GM21576 (cell line): ENCODE measurements around the gene CETN1.
A peak's percentile ranks its signal among the peaks of the same experiment; 100 is the strongest.

Experiments used
- ATAC-seq: cut with Tn5 transposase; IDR thresholded peaks from one replicate; pipeline ENCODE4 v1.9.1; 2021; ENCODE audit warnings: mild to moderate bottlenecking, moderate library complexity; ENCODE audit not compliant: unreplicated experiment

Gene CETN1

GRCh38 chr18:574865-575645 is 5.1 kb upstream of the CETN1 start:
- ATAC-seq, result no peak

DNA sequence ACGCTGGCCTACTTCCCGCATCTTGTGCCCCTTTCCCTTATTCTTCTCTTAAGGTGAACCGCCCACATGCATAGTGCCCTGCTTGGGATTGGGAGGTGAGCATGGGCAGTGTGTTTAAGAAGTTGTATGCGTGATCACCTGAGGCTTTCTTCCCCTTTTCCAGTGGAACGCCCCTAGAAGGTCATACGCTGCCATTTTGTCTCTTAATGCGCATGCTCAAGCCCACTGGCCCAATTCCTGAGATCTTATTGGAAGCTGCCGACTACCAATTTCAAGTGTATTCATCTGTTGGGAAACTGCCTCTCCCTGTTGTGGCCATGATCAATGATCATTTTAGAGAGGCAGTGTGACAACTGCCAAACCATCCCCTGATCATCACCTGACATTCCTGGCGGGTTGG is 3.3 kb upstream of the CETN1 start:
- no peak for ATAC-seq

DNA sequence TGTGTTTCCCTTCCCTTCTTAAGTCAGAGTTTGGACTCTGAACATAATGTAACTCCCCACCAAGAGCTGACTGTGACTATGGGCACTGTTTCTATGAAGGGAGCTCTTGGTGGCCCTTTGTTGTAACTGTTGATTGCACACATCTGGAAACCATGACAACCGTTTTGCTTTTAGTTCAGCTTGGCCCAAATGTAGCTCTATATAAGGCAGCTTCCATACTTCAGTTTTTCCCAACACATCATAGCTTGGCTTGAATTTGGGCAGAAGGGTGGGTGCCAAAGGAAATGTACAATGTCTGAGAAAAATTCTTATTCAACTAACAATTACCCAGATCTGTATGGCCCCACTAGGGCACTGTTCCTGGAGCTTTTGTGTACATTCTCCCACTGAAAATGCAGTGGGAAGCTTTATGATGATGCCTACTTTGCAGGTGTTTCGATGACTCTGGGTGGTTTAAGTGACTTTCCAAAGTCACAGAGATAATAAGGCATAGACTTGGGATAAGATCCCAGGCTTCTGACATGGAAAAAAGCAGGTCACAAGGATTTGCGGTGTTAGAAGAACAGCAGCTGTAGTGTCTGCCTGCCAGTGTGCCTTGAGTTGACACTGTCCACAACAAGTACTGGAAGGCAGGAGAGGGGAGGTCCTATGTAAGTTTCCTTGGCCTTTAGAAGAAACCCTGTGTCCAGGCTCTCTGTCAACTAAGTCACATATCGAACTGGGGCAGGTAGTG is 2.4 kb upstream of the CETN1 start:
- no peak for ATAC-seq

DNA sequence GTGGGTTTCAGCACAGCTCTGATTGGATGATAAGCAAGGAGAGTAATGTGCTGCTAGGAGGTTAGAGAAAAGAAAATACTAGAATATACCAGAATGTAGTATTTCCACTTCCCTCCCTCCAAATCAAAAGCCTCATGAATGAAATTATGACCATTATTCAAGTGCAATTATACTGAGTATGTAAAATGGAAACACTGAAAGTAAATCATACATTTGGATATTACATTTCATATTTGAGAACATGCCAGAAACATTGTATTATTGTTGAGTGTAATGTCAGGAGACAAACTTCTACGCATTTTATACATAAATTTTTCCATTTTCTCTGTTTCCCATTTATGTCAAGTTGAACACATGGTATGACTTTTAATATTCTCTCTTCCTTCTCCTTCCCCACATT is 942 bp upstream of the CETN1 start:
- no peak for ATAC-seq

DNA sequence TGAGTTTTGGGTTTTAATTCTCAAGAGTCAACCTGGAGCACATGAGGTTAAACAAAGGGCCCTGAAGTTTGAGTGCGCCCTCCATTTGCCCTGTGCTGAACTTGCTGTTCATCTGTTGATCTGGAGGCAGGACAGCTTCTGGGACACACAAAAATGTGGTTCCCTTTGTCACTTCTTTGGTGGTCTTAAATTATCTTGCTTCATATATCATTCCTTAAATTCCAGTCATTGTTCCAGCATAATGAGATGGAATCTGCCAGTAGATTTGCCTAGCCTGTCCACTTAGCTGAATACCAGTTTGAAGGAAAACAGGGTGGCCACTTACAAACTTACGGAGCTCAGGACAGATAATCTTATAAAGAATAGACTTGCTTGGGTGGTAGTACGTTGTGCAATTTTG is 916 bp downstream of the CETN1 start:
- ATAC-seq, result no peak

DNA sequence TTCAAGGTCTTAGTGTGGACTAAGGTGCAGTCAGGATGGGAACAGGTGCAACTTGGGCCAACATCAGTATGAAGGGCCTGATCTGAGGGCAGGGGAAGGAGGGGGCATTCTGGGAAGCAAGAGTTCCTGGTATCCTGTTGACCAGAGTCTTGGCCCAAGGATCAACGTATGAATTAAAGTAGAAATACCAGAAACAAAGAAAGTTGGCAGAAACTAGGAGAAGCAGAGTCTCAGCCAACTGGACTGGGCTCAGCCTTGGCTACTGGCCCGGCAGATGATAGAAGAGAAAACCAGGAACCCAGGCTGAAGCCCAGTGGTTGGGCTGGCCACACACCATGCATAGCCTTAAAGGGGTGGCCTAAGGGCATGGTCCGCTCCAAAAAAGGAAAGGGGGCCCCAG is 2.3 kb downstream of the CETN1 start:
- no peak for ATAC-seq

GRCh38 chr18:595068-595467 is 14.9 kb downstream of the CETN1 start:
- ATAC-seq, result no peak

DNA sequence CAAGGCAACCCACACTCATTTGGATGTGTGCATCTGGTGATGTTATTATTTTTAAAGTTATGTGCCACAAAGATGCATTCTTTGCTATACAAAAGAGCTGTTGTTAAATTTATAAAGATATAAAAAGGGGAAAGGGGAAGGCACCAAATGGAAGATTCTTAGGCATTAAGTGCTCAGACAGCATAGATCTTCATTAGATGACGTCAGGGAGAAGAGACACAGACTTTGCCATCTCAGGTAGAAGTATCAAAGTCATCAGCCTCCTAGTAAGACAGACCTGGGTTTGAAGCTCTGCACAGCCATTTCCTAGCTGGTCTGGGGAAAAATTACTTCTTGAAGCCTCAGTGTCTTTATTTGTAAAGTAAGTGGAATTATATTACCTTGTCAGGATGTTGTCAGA is 15.4 kb downstream of the CETN1 start:
- no peak for ATAC-seq

- peak; percentile 53 for ATAC-seq
These were observed 16.2 kb downstream of the CETN1 start for GRCh38 chr18:596288-596881.

- no peak for ATAC-seq
These were observed 18.0 kb downstream of the CETN1 start for GRCh38 chr18:598124-598589.

- no peak for ATAC-seq
These were observed 19.9 kb downstream of the CETN1 start for GRCh38 chr18:600107-600506.

DNA sequence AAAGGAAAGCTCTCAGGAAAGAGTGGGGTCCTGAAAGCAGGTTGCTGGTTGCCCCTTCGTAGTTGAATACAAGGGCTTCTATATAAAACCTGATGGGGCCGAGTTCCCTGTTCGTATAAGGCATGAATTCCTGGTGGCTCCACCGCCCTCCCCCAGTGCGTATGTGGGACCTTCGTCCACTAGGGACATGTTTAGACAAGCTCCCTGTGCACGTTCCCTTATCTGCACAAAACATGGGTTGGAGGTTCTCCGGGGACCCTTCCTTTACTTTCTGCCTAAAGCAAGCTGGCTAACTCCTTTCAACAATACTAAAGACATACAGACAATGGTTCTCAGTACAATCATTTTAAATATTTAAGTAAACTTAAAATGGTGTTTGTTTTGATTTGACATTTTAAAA is 24.6 kb downstream of the CETN1 start:
- no peak for ATAC-seq

DNA sequence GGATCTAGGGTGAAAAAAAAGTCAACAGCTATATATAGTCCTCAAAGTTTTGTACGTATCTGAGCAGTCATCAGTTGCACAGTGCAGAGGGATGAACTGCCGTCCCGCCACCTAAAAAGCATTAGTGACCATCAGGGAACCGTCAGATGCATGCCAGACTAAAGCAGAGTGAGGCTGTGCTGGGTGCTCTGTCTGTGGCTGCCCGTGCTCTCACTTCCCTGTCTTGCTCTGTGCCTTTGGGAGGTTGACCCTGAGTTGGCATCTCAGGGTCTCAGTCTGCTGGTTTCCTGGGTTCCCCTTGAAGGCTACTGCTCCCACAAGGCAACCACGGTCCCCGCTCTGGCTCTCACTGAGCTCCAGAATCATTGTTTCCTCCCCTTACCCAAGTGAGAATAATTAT is 27.8 kb downstream of the CETN1 start:
- ATAC-seq, result no peak

- no peak for ATAC-seq
These were observed 30.2 kb downstream of the CETN1 start for GRCh38 chr18:610214-610928.

- ATAC-seq, result no peak
These were observed 32.0 kb downstream of the CETN1 start for GRCh38 chr18:612156-612555.

- ATAC-seq, result no peak
These were observed 34.0 kb downstream of the CETN1 start for GRCh38 chr18:614193-614592.

GRCh38 chr18:615092-615521 is 34.9 kb downstream of the CETN1 start:
- ATAC-seq, result no peak

DNA sequence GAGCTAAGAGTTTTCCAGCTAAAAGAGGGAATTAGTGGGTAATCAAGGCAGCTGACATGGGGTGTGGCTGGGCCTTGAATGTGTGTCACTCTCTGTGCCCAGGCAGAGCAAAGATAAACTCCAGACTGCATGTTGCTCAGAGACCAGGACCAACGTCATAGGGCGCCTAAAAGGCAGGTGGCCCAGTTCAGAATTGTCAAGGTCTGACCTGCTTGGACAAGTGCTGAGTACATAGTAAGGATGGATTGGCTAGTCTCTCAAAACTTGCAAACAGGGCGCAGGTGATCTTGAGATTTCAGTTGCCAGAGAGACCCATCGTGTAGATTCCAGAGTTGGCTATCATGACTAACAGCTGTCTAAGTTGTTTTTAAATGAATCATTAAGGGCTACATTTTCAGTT is 35.6 kb downstream of the CETN1 start:
- no peak for ATAC-seq

GRCh38 chr18:616380-616995 is 36.3 kb downstream of the CETN1 start:
- peak; percentile 53 for ATAC-seq

- ATAC-seq, result no peak
These were observed 37.9 kb downstream of the CETN1 start for GRCh38 chr18:617970-618504.

DNA sequence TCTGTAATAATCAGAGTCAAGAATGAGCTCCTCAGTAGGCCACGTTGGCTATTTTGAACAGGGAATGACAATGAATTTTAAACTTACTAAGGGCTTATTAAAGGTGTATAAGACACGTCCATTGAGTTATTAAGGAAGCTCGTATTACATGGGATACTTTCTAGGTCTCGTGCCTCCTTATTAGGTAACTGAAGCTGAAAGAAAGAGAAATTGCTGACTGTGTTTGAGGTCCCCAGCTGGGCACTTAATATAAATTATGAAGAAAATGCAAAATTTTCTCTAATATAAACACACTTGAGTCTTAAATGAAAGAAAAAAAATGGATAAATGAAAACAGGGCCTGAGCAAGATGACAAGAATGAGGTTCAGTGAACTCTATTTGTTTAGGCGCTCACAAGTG is 38.4 kb downstream of the CETN1 start:
- ATAC-seq, result no peak
